Left colon (tissue), 2 donors: ENCODE measurements around the gene RNF152. TPM values are rescaled to one million over a fixed set of nuclear protein-coding genes. Genes with fewer than 3 reads are reported as not detected.
"Not testable (repeated sequence)": the region's sequence is repeated elsewhere in the genome, so short reads cannot be mapped to it uniquely, and the experiment has no call there.

Experiments used
- ATAC-seq: fragments of 200-7000 bp; cut with Tn5 transposase; one replicate; pipeline ENCODE4 v1.9.1; 2020; ENCODE audit warnings: mild to moderate bottlenecking, moderate library complexity
- DNase-seq, 2 donors: peaks; one replicate each; pipeline ENCODE4 v3.0.0-alpha.2; 2020
- intact Hi-C, 2 donors: fragments of 100-400 bp; cut with DNase I in 1 of 2; cut with micrococcal nuclease in 1 of 2; formaldehyde crosslinking; loops; one replicate each; pipeline versions ENCODE4 v1.11.2 to v1.14.0; 2022; cut with DNase I, micrococcal nuclease
- total RNA-seq, 2 donors: library from RNA; stranded (reverse); fragmentation: NEBNext Ultra II Directional; extraction: Animal tissue kit (Norgen Biotek cat#: 25700); gene quantifications; one replicate each; pipeline ENCODE4 v1.2.1, GENCODE V29; 2021
- donor health status: DM: no; HTN: no; CAD: no.
- donor health status: DM: yes; HTN: yes; CAD: no.

RNF152 gene
- total RNA-seq, 2 donors from 2014 or later, result 80.9 to 103 TPM

DNA sequence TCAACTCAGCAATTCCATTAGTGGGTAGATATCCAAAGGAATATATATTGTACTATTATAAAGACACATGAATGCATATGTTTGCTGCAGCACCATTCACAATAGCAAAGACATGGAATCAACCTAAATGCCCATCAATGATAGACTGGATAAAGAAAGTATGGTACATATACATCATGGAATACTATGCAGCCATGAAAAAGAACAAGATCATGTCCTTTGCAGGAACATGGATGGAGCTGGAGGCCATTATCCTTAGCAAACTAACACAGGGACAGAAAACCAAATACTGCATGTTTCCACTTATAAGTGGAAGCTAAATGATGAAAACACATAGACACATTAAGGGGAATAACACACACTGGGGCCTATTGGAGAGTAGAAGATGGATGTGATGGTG is 116.6 kb downstream of the RNF152 start:
- intact Hi-C loops, ATAC-seq, DNase-seq: not testable (repeated sequence)

DNA sequence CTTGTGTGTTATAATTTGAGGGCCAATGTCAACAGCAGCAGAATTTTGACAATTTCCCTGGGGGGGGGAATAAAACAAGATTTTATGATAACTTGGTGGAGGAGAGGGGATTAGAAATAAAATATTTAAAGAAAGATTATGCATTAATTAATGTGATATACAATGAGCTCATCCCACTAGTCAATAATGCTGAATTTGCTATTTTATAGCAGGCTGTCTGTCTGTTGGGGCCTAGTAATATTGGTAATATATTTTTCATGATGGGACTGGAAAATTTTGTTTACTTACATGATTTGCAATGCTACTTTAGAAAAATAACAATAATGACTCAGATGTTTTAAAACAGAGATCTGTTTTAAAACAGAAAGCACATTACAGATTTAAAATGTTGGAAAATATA is 118.0 kb downstream of the RNF152 start:
- ATAC-seq (no peak), DNase-seq (no peak)
- intact Hi-C loops, result no loop called here

DNA sequence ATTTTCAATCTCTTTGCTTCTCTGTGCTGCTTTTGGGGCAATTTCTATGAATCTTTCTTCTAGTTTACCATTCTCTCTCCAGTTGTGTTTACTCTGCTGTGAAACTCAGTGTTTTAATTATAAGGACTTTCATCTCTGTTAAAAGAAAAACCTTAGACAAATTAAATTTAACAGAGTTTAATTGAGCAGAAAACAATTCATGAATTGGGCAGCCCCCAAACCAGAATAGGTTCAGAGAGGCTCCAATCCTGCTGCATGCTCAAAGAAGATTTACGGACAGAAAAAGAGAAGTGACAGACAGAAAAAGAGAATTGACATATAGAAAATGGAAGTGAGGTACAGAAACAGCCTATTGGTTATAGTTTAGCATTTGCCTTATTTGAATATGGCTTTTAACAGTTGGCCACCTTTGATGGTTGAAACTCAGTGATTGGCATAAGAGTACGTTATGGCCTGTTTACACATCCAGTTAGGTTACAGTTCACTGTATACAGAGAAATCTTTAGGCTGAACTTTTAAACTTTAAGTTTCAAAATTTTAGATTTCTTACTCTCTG is 120.4 kb downstream of the RNF152 start:
- no peak for ATAC-seq
- intact Hi-C loops, result no loop called here
- DNase-seq, result no peak

GRCh38 chr18:61771861-61772260 is 120.9 kb downstream of the RNF152 start:
- ATAC-seq (no peak), DNase-seq (no peak)
- intact Hi-C loops, result no loop called here

DNA sequence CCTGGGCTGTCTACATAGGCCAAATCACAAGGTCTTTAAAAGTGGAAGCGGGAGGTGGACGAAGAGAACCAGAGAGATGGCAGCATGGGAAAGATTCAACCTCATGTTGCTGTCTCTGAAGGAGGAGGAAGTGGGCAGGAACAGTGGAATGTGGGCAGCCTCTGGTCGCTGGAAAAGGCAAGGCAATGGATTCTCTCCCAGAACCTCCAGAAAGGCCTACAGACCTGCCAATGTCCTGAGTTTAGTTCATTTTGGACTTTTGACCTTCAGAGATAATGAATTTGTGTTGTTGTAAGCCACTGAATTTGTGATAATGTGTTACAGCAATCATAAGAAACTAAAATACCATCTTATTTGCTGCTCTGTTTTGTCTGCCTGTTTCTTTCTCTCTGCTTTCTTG is 122.5 kb downstream of the RNF152 start:
- ATAC-seq (no peak), DNase-seq (no peak)
- intact Hi-C loops, result no loop called here

DNA sequence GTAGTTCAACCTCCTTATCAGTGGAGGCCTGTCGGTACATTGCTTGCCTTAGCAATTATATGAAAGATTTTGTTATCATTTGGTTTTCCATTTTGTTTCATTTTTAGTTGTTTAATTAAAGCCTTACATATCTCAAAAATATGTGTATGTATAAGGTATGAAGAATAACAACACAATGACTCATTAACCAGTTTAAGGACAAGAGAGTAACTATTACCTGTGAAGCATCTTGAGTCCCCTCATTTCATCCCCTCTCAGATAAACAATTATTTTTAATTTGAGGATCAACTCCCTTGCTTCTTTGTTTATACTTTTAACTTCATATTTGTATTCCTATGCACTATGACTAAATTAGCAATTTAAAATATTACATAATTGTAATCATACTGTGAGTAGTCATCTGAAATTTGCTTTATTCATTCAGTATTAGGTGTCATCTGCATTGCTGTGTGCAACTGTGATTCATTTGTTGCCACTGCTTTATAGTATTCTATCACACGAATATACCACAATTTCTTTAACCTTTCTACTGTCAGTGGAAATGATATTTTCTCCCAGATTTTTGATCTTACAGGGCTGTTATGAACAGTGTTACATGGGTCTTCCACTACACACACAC is 126.4 kb downstream of the RNF152 start:
- no peak for ATAC-seq
- no peak for DNase-seq
- intact Hi-C loops, result no loop called here

DNA sequence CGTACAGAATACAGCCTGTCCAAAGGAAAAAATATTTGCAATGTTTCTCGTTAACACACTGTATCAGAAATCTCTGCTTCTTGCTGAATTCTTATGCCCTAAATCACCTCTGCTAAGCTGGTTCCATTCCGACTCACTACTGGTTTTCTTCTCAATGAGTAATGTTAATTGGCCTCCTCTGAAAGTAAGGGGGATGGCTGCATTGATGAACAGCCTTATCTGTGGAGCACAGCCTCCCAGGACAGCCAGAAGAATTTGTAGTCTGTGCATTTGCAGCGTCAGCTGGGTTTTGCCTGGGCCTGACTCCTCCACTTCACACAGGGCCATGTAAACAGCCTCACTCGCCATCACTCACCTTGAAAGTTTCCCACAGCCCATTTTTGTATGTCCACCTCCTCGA is 127.7 kb downstream of the RNF152 start:
- no peak for DNase-seq
- intact Hi-C loops, result no loop called here
- ATAC-seq, result no peak

DNA sequence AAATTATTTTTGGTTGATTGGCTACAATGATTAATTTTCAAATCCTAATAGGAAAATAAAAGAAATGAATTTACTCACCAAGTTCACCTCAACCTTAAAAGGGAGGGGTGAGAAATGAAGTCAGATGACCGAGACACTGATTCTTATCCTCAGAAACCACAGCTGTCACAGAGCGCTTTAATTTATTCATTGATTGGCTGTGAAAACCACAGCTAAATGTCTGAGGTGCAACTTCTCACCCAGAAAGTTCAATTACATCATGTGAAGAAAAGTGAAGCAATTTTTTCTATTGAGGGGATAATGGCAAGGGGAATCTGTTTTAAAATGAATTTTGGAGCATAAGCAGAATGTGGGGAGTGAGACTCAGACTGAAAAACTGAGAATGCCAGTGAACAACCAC is 128.4 kb downstream of the RNF152 start:
- ATAC-seq, result no peak
- DNase-seq, result no peak
- intact Hi-C loops, result no loop called here

DNA sequence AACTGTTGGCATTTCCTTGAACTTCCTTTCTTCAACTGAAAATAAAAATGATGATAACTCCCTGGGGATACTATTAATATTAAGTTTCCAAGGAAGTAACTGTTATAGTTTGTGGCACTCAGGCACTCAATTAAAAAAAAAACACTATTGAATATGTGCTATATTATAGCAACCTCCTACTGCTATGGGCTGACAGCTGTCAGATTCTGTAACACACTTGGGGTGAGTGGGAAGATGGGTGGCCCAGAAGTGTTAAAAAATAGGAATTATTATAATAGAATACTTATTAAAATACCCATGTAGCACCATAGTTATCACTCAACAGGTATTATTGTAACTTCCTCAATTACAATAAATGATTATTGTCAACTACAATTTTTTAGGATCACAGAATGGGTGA is 130.9 kb downstream of the RNF152 start:
- ATAC-seq (no peak), DNase-seq (no peak)
- intact Hi-C loops, result no loop called here
